Central memory CD8-positive, alpha-beta T cell (primary cell): ENCODE results near the gene C15orf62.

Experiments
- ATAC-seq: fragments of 150-1000 bp; cut with Tn5 transposase; replicated peaks from 2 replicates; pipeline ENCODE4 v1.10.0; 2022; ENCODE audit warnings: mild to moderate bottlenecking, moderate FRiP score, moderate number of reproducible peaks; ENCODE audit not compliant: poor library complexity, severe bottlenecking; ENCODE audit errors: extremely low read depth
- DNase-seq, 2 donors: peaks; one replicate each; pipeline ENCODE4 v3.0.0; 2021; ENCODE audit warnings: low spot score in 2 of 2
- H3K27ac Mint-ChIP-seq: one replicate; pipeline ENCODE4 v1.8.0; 2022; ENCODE audit warnings: low read depth, mild to moderate bottlenecking, moderate library complexity, mixed read lengths
- H3K27me3 Mint-ChIP-seq: one replicate; pipeline ENCODE4 v1.8.0; 2022; ENCODE audit warnings: mixed read lengths
- H3K36me3 Mint-ChIP-seq: one replicate; pipeline ENCODE4 v1.8.0; 2022; ENCODE audit warnings: mild to moderate bottlenecking, moderate library complexity, mixed read lengths; ENCODE audit not compliant: insufficient read depth
- H3K4me1 Mint-ChIP-seq: one replicate; pipeline ENCODE4 v1.8.0; 2022; ENCODE audit warnings: mixed read lengths
- H3K4me3 Mint-ChIP-seq: one replicate; pipeline ENCODE4 v1.8.0; 2022; ENCODE audit warnings: mild to moderate bottlenecking, moderate library complexity, mixed read lengths
- H3K9me3 Mint-ChIP-seq: one replicate; pipeline ENCODE4 v1.8.0; 2022; ENCODE audit warnings: mixed read lengths

Gene C15orf62

DNA sequence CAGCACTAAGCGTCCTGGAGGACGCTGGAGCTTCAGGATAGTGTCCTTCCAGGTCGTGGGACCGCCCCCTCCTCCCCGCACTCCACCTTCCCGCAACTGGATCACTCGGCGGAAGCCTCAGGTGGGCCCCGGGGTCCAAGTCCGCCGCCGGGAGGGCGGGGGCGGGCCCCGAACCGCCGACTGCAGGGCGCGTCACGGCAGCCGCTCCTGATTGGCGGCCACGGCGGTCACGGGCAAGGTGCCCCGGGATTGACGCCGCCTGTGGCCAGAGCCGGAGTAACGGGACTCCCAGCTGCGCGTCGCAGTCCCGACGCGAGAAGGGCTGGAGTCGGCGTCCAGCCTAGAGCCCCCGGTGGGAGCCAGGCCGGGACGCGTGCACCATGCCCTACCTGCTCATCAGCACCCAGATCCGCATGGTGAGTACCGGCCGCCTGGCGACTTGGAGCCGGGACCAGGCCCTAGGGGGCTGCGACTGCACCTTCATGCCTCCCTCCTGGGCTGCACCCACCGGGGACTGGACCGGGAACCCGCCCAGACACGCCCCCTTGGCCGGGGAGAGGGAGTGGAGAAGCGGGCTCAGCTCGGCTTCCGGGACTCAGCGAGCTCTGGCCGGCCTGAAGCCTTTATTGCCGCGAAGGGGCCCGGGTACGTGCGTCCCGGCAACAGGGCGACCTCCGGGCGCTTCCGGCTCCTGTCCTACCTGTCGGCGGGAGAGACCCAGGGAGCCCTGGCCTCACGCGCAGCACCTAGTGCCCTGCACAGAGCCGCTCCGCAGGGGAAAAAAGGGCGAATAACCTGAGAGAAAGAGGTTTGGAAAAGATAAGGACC, 5.8 kb upstream of the C15orf62 start, which contains the start of gene GCHFR:
GCHFR (plus strand) TSS at position 268 of the 828 bp plus-strand sequence; CDS start at position 381, 113 bp downstream.
- peaks cover 31% of the 10 kb centered on the region for H3K4me1 Mint-ChIP-seq
- H3K9me3 Mint-ChIP-seq: no peaks in the 10 kb centered on the region
- DNase-seq (peak; percentile 23 to 33), ATAC-seq (peak; percentile 16)
- peak within 1 kb of the TSS; percentile 69 for H3K4me3 Mint-ChIP-seq
- H3K36me3 Mint-ChIP-seq: peaks cover 14% of the 10 kb centered on the region
- H3K27me3 Mint-ChIP-seq: no peaks in the 10 kb centered on the region
- H3K27ac Mint-ChIP-seq: peak within 1 kb of the TSS; percentile 81

DNA sequence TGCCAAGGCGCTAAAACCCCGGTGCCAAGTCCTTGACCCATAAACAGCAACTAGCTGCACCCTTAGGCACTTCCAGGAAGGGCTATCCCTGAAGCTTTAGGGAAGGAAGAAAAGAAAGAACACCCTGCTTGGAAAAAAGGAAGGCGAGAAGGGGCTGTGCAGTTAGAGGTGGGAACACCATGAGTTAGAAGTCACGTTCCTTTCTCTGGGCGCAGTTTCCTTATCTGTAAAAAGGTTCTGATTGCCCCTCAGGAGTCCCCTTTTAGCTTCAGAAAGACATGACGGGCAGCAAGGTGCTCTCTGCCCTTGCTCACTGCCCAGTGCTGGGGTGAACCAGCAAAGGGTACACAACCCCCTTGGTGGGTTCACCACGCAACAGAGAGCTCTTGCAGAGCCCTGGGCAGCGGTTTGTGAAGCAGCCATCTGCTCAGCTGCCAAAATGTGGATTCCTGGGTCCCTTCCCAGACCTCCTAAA, 5.1 kb upstream of the C15orf62 start:
- H3K27me3 Mint-ChIP-seq: no peaks in the 10 kb centered on the region
- DNase-seq (no peak), ATAC-seq (no peak)
- peaks cover 38% of the 10 kb centered on the region for H3K4me1 Mint-ChIP-seq
- peak overlapping the region; percentile 69 for H3K4me3 Mint-ChIP-seq
- H3K27ac Mint-ChIP-seq: peak overlapping the region; percentile 81
- no peaks in the 10 kb centered on the region for H3K9me3 Mint-ChIP-seq
- H3K36me3 Mint-ChIP-seq: peaks cover 14% of the 10 kb centered on the region

DNA sequence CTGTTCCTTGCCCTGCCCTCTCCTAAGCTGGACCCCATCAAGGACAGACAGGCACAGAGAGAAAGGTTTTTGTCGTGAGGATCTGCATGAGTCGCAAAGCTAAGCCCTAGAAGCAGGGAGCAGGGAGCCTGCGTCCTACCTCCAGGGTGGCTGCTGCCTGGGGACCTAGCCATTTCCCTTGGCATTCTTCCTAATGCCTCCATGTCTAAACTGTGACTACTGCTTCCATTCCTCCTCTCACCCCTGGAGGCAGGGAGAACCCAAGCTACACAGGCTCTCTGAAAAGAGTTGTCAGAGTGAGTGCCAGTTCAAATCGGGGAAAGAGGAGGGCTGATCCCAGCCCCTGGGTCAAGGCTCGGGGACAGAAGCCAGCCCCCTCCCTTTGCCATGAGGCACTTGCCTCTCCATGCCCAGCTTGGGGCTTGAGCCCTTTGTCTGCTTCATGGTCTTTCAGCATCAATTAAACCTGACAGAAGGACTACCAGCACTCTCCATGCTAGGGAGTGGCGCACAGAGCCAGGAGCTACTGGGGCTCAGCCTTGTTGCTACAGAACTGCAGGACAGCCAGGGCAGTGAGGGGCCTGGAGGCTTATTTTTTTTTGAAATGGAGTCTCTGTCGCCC, 3.5 kb upstream of the C15orf62 start:
- no peak overlapping the region for H3K4me3 Mint-ChIP-seq
- peaks cover 47% of the 10 kb centered on the region for H3K4me1 Mint-ChIP-seq
- DNase-seq (no peak), ATAC-seq (no peak)
- peaks cover 14% of the 10 kb centered on the region for H3K36me3 Mint-ChIP-seq
- no peaks in the 10 kb centered on the region for H3K9me3 Mint-ChIP-seq
- no peaks in the 10 kb centered on the region for H3K27me3 Mint-ChIP-seq
- peak overlapping the region; percentile 81 for H3K27ac Mint-ChIP-seq

DNA sequence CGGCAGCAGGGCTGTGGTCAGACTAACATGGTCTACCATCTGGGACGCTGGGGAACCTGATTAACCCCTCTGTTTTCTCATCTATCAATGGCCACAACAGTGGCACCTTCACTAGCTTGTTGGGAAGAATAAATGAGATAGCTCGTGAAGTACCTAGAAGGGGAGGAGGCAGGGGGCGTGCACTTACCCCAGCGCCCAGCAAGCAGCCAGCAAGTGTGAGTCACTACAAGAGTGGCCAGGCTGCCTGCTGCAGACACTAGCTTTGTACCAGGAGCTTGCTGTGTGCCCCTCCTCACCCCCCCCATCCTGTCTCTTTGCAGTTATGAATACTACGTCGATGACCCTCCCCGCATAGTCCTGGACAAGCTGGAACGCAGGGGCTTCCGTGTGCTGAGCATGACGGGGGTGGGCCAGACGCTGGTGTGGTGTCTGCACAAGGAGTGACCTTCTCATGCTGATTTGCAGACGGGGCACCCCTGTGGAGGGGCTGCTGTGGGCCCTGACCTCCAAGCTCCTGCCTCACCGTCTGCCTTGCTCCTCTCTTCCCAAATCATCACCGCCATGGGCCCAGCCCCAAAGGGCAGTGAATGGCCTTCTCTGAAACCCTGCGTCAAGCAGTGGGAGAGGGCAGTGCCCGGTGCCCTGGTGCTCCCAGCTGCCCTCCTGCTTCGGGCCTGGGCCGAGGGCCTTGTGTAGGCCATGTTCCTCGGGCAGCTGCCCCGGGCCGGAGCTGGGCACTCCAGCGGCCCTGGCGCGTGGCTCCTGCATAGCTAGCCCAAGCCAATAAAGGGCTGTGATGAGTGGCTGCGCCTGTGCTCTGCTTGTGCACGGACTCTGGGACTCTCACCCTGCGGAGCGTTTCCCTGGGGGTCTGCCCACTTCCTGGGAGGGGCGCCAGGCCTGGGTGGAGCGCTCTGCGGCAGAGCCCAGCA, 2.6 kb upstream of the C15orf62 start:
- peaks cover 51% of the 10 kb centered on the region for H3K4me1 Mint-ChIP-seq
- H3K27ac Mint-ChIP-seq: no peak overlapping the region
- no peak for DNase-seq

DNA sequence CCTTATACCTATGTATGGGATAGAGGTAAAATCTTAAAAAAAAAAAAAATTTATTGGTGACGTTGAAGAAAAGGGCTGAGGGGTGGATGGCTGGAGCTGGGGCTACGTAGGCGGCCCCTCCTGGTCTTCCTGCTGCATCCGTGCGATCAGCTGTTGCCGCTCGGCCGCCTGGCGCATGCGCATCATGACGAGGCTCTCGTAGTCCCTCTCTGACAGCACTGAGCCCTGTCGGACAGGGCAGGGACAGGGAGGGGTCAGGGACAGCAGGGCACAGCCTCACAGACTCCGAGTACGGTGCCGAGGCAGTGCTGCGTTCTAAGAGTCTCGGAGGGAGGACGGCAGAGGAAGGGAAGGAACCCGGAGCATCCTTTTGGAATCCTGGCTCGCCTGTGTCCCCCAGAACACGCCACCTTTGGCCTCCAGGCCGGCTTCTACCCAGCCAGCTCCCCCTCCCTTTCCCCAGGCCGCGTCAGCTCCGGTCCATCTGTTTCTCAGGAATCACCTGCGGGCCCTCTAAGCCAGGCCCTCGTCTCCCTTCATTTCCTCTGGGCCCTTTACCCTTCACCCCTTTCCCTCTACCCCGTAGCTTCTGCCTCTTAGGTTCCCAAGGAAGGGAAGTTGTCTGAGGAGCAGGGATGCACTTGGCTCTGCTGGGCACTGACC, 1.8 kb upstream of the C15orf62 start:
- no peak for ATAC-seq
- Mint-ChIP-seq H3K36me3 (peaks cover 14% of the 10 kb centered on the region), H3K9me3 (no peaks in the 10 kb centered on the region), H3K27me3 (no peaks in the 10 kb centered on the region), H3K27ac (peak overlapping the region; percentile 32), H3K4me3 (no peak overlapping the region), H3K4me1 (peaks cover 51% of the 10 kb centered on the region)
- DNase-seq: no peak

More for the DNA sequence above, 2.6 kb upstream of the C15orf62 start:
- Mint-ChIP-seq H3K27me3 (no peaks in the 10 kb centered on the region), H3K9me3 (no peaks in the 10 kb centered on the region), H3K36me3 (peaks cover 14% of the 10 kb centered on the region), H3K4me3 (no peak overlapping the region)
- ATAC-seq: no peak

DNA sequence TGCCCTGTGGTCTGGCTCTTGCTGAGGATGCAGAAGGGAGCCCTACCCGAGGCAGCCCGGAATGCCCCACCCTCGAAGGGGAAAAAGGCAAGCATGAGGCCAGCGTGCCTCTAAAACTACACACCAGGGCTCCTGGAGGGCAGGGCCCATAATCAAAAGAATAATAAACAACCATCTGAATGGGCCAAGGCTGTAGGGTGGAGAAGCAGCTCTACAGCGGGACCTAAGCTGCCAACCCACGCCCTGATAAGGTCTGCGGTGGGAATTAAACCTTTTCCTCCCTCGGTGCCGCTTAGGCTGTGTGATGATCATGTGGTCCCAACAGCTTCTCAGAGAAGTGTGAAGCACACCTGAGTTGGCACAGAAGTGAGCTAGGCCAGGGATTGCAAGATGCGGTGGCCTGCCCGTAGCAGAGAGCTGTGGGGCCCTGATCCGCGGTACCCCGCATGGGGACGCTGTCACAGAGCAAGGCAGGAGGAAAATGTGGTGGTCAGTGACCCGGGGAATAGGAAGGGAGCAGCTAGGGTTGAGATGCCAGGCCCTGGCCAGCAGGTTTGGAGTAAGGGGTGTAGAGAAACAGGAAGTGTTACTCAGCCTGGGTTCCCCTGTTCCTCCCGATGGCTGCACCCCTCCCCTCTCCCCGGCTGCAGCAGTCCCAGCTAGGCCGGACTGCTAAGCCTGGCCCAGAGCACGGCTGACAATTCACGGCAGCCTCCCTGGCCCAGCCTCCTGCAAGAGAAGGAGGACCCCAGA, 1.1 kb upstream of the C15orf62 start:
- no peaks in the 10 kb centered on the region for H3K9me3 Mint-ChIP-seq
- H3K36me3 Mint-ChIP-seq: peaks cover 14% of the 10 kb centered on the region
- H3K4me3 Mint-ChIP-seq: peak overlapping the region; percentile 50
- H3K27me3 Mint-ChIP-seq: no peaks in the 10 kb centered on the region
- peaks cover 51% of the 10 kb centered on the region for H3K4me1 Mint-ChIP-seq
- ATAC-seq (no peak), DNase-seq (no peak)
- H3K27ac Mint-ChIP-seq: peak overlapping the region; percentile 32

DNA sequence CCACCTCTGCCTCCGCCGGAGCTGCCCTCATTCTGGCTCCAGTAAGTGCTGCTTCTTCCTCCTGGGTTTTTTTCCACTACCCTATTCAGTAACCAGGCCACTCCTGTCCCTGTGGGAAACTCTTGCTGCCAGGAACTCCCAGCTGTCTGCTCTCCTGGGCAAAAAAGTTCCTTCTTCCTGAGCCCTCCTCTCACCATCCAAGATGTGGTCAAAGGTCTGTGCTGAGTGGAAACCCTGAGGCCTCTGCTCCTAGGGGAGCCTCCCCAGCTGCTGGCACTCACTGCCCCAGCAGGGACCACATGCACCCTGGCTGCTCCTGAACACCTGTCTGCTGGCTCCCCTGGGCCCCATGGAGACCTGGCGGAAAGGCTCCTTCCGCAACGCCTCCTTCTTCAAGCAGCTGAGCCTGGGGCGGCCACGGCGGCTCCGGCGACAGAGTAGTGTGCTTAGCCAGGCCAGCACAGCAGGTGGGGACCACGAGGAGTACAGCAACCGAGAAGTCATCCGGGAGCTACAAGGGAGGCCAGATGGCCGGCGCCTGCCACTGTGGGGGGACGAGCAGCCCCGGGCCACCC, 454 bp downstream of the C15orf62 start:
- Mint-ChIP-seq H3K4me3 (no peak overlapping the region), H3K36me3 (peaks cover 16% of the 10 kb centered on the region), H3K4me1 (peaks cover 41% of the 10 kb centered on the region), H3K27me3 (no peaks in the 10 kb centered on the region), H3K27ac (peak overlapping the region; percentile 78), H3K9me3 (no peaks in the 10 kb centered on the region)
- DNase-seq (no peak), ATAC-seq (no peak)

DNA sequence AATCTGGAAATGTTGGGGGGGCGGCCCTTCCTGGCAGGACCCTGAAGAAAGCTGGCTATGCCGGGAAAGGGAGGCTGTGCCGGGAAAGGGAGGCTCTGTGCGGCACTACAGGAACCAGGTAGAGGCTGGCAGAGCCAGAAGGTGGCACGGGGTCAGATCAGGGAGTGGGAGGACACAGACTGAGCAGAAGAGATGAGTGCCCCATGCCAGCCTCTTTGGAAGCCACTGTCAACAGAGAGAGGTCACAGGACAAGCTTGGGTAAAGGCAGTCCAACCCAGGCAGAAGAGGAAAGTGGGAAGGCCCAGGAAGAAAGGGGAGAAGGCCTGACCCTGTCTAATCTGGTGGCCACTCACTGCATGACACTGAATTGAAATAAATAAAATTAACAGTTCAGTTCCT, 1.5 kb downstream of the C15orf62 start:
- no peak overlapping the region for H3K27ac Mint-ChIP-seq

DNA sequence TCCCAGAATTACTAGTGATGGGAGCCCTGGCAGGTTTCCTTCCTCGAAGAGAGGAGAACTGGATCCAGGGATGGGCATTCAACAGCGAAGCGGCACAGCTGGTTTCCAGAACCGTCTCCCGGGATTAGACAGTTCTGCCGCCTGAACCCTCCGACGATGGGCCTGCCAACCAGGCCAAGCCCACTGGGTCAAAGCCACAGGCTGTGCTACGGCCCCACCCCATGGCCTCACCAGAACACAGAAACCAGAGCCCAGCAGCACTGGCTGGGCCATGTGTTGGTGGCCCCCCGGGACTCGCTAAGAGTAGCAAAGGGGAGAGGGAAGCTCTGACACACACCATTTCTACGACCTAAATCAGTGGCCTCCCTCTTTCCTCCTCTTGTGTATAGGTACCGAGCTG, 2.2 kb downstream of the C15orf62 start:
- H3K36me3 Mint-ChIP-seq: peaks cover 20% of the 10 kb centered on the region

More for the DNA sequence above, 1.5 kb downstream of the C15orf62 start:
- Mint-ChIP-seq H3K4me1 (peaks cover 31% of the 10 kb centered on the region), H3K27me3 (no peaks in the 10 kb centered on the region), H3K4me3 (no peak overlapping the region), H3K36me3 (peaks cover 16% of the 10 kb centered on the region), H3K9me3 (no peaks in the 10 kb centered on the region)
- ATAC-seq (no peak), DNase-seq (no peak)

DNA sequence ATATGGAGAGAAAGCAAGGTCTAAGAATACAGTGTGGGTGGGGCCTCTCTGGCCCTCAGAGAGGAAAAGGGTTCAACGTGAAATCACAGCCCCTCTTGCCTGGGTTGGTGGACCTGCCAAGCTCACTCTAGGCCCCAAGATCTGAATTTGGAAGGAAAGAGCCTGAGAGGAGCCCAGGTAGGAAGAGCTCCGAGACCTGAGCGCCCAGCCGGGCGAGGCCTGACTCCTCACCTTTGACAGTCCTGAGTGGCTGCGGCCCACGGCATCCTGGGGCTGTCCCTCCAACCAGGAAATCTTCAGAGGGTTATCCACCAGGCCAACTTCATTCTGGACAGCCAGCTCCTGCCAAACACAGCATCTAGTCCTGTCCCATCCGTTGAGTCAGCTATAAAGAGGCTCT, 3.7 kb downstream of the C15orf62 start:
- DNase-seq: no peak
- Mint-ChIP-seq H3K4me3 (no peak overlapping the region), H3K27ac (no peak overlapping the region), H3K9me3 (no peaks in the 10 kb centered on the region), H3K4me1 (peaks cover 36% of the 10 kb centered on the region), H3K27me3 (no peaks in the 10 kb centered on the region), H3K36me3 (peaks cover 21% of the 10 kb centered on the region)
- no peak for ATAC-seq

More for the DNA sequence above, 2.2 kb downstream of the C15orf62 start:
- no peak for DNase-seq
- ATAC-seq: no peak
- Mint-ChIP-seq H3K4me3 (no peak overlapping the region), H3K27me3 (no peaks in the 10 kb centered on the region), H3K4me1 (peaks cover 36% of the 10 kb centered on the region), H3K9me3 (no peaks in the 10 kb centered on the region), H3K27ac (no peak overlapping the region)

DNA sequence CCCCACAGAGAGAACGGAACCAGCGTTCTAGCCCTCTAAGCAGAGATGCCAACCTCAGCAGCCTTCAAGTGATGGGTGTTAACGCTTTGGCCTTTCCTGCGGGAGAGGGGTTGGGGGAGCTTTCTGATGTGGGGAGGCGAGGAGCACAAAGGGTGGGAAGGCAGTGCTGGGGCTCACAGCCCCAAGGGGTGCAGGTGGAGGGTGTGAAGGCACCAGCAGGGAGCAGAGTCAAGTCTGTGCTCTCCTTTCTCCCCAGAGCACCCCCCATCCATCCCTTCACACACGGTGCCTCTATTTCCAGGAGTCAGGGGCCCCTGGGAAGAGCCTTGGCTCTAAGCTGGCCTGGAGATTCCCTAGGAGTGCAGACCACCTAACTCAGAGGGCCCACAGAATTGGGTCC, 4.1 kb downstream of the C15orf62 start:
- H3K27ac Mint-ChIP-seq: no peak overlapping the region
- ATAC-seq: no peak
- peaks cover 21% of the 10 kb centered on the region for H3K36me3 Mint-ChIP-seq
- no peaks in the 10 kb centered on the region for H3K9me3 Mint-ChIP-seq
- no peak for DNase-seq
- no peaks in the 10 kb centered on the region for H3K27me3 Mint-ChIP-seq
- H3K4me3 Mint-ChIP-seq: no peak overlapping the region
- H3K4me1 Mint-ChIP-seq: peaks cover 32% of the 10 kb centered on the region
